ENCODE data around the gene LARGE1.

Gene LARGE1

DNA sequence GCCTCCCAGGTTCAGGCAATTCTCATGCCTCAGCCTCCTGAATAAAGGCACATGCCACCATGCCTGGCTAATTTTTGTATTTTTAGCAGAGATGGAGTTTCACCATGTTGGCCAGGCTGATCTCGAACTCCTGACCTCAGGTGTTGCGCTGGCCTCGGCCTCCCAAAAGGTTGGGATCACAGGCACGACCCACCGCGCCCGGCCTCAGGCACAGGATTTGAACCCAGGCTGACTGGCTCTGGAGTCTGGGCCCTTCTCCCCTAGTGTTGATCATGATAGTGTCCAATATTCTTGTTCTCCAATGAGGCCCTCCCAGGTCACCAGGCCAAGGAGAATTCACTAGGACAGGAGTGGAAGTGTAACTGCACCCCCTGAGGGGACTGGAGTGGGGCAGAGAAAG lies 401.9 kb downstream of the LARGE1 start:
- DNase-seq = no peak

DNA sequence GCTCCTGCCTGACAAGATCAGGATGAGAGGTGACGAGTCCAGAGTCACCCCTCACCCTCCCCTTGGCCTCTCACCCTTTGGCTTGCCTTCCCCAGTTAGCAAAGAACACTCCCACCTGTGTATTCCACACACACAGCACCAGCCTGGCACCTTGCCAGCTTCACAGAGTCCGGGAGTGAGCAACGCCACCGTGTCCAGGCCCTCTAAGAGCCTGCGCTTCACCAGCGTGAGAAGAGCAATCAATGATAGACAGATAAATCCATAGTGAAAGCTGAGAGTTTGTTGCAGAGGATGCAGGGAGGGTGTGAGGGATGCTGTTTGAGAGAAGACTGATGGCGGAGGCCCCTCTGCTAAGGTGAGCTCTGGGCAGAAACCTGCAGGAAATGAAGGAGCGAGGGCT lies 404.5 kb downstream of the LARGE1 start:
- DNase-seq = no peak

DNA sequence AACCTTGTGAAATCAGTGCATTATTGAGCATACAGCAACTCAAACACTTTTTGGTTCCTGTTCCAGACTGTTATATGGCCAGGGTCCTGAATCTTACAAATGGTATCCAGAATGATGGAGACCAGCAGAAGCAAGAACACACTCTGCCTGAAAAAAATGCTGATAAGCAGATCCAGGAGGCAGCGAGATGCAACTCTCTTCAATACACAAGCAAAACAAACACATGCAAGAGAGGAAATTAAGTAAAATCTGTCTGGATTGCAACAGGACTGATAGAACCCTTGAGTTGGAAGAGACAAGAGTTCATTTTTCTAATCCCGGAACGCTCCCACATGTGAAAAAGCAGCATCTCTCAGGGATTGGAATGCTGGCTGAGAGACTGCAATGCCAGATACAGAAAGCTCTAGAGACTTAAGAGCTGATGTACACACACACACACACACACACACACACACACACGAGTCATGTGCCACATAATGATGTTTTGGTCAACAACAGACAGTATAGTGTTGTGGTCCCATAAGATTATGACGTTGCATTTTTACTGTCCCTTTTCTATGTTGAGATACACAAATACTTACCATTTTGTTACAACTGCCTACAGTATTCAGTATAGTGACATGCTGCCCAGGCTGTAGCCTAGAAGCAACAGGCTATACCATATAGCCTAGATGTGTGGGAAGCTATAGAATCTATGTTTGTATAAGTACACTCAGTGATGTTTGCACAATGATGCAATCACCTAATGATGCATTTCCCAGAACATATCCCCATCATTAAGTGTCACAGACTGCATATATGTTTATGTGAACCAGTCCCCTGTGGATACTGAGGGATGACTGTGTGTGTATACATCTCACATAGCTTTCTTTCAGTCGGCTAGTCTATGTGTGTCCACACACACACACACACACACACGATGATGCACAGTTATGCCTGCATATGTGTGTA lies 406.6 kb downstream of the LARGE1 start:
- DNase-seq = no peak

DNA sequence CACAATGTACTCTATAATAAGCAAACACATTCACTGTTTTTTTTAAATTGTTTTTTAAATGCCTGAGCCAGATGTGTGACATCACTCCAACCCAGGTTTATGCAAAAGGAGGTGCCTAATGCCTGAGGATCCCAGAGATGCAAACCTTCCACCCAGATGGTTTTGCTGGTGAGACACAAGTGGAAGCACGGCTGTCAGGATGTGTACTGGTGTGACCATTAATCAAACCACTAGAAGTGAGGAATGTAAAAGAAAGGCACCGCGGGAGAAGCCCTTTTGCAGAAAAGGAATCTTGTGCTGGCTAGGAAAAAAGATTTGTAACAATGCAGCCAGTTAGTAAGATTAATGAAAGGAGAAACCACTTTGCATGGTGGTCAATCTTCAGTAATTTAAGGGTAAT lies 407.4 kb downstream of the LARGE1 start:
- DNase-seq = no peak

DNA sequence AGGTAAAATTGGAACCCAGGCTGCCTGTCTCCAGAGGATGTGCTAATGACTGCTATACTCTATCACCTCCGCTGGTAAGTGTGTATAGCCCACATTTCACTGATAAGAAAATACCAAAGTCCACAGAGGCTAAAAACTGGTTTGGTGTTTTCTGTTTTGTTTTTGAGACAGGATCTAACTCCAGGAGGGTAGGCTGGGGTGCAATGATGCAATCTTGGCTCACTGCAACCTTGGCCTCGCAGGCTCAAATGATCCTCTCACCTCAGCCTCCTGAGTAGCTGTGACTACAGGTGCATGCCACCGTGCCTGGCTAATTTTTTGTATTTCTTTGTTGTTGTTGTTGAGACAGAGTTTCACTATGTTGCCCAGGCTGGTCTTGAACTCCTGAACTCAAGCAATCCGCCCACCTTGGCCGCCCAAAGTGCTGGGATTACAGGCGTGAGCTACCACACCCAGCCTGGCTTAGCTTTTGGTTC lies 409.8 kb downstream of the LARGE1 start:
- DNase-seq = no peak

DNA sequence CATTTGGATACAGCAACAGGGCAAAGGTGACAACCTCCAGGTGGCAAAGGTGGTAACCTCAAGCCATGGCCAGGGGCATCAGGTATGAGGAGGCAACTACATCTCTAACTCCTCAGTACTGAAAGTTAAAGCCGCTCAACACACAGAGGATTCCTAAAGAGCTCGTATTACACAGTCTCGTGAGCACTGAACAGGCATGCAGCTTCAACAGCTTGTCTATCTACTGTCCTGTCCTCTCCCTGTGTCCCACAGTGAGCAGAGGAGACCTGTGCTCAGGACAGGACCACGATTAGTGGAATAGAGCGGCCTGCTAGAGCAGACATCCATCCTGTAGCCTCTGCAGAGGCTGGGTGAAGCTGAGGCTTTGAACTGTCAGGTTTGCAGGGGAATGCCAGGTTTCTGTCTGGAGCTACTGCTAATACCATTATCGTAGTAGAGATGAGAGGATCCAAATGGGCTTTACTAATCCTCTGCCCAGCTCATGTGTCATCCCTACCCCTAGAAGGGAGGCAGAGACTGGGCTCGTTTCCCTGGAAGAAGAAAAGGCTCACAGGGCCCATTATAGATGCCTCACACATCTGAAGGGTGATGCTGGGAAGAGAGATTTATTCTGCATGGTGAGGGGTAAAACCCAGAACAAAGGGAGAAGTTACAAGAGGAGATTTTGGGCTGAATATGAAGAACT lies 415.2 kb downstream of the LARGE1 start:
- no peak for DNase-seq

DNA sequence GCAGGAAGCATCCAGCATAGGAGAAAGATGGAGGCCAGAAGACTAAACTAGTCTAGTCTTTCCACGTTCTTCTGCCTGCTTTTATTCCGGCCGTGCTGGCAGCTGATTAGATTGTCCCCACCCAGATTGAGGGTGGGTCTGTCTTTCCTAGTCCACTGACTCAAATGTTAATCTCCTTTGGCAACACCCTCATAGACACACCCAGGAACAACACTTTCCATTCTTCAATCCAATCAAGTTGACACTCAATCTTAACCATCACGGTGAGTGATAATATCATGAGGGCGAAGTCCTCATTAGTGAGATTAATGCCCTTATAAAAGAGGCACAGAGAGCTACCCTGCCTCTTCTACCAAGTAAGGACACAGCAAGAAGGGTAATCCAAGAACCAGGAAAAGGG lies 424.2 kb downstream of the LARGE1 start:
- DNase-seq = no peak

DNA sequence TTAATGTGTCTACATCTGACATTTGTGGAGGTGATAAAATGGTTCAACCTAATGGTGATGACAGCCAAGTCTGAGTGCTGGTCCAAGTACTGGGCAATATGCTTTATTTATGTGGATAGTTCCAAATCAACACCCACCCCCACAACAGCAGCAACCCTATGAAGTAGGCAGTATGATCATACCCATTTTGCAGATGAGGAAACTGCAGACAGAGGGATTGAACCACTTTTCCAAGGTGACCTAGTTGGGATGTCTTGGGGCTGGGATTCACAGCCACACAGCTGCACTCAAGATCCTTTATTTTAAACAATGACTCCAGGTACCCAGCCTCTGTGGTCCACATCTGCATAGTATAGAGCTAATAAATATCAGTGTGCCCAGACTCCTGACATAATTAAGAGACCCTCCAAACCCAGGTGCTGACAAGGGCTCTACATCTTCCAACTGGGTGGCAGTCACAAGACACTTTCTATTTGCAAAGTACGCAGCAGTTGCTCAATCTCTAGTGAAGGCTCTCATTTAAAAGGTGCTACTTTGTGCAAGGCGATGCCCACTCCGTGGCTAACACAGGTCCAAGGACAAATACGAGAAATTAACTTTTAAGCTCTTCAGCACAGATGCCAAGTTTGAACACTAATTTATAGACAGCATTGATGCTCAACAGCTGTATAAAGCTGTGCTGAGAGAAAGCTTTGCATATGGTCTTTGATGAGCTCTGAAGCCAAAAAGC lies 426.6 kb downstream of the LARGE1 start:
- no peak for DNase-seq

DNA sequence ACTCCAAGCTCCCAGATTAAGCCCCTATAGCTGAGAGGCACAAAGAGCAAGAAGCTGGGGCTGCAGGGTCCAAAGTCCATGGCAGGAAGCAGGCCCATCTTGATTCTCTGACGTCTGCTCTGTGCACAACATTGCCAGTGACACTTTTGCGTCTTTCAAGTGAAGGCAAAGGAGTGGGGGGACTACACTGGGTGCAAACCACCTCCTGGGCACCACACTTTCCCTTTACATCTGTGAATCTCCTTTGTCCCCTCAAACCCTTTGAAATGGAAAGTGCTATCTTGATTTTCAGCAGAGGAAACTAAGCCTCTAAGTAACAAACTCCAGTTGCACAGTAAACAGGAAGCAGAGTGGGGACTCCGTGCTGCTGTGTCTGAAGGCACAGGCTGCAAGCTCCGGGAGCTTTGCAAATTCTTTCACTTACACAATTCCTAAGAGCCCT lies 428.0 kb downstream of the LARGE1 start:
- DNase-seq = no peak

DNA sequence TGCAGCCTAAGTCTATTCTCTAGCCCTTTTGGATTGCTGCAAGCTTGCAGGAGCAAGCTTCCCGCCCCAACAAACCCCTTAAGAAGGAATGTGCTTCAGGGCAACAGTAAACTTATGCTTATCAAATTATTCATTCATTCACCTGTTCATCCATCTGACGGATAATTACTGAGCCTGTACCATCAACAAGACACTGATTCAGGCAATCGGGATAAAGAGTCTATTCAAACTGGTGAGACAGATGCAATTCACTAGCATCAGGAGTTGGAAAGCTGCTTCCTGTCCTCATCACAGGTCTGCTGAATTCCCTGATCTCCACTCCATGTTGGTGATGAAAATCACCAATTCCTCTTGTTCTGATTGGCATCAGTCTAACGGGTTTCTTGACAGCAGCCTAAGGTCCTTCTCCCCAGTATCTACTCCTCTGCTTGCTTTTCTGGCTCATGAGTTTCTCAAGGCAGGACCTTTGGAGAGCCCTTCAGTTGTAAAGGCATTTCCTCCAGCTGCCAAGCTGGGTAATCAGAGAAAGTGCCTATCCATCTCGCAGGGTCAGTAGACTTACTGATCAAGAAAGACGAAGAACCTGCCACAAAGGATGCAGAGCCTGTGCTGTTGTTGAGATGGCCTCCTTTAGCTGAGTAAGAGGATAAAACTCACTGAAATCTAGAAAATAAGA lies 433.1 kb downstream of the LARGE1 start:
- no peak for DNase-seq

DNA sequence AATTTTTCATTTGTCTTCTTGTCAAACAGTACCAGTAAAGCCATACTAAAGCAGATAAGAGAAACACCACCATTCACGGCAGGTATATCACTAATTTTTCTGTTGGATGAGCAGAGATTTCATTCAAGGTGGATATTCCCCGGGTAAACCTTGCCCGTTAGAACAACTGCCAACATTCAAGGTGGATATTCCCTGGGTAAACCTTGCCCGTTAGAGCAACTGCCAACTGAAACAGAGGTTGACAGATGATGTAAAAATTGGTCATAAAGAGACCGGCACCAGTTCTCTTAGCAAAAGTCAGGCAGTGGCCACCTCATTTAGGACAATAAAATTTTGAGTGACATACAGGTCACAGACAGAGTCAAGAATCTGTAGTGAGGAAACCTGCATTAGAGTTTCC lies 438.7 kb downstream of the LARGE1 start:
- no peak for DNase-seq

DNA sequence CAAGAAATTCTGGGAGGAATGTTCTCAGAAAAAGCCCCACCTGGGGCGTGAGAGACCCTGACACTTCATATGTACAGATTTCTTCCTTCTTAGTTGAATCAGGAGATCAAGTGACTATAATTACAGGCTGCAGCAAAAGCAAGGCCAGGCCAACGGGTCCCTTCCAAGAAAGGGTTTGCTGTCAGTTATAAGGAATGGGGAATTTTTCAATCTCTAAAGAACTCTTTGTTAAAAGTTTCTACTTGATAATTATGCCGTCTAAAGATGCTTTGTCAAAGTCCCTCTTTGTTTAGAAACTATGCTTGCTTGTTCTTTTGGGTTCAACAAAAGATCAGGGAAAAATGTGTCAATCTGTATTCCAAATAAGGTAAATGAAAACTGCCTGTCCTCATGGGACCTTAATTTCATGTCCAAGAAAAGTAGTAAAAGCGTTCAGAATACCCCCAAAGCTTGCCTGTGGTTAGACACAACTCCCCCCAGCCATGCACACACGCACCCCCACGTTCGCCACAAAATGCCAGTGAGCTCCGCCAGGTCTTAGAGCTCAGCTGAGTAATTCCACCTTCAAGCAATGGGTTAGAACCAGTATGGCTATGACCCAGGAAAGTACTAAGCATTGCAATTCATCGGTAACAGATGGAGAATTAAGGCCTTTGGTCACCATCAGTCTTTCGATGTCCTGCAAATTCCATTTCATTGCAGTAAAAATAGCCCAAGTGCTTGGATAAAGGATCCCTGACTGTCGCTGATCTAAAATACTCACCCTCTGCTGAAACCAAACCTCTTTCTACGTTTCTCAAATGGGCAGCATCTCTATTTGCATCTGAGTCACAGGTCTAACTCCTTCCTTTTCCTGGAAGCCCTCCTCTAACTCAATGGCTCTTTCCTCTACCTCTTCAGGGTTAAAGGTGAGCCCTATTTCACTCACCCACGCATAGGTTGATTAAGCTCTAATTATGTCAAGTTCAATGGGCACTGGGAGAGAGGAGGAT lies 442.9 kb downstream of the LARGE1 start:
- DNase-seq = no peak

DNA sequence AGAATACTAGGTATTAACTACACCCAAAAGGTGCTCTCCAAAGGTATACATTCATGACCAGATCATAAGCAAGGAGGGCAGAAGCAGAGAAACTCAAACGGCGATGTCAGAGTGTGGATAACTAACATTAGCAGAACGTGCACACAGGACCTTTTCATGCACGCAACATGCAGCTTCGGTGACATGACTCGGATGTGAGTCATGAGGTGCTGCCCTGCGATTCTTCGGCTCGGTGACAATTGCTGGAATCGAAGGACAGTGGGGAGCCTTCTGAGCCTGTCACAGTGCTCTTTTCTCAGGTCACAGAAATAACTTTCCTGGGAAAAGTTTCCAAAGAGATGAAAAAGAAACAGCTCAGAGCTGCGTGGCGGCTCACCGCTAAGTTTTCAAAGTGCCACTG lies 443.6 kb downstream of the LARGE1 start:
- no peak for DNase-seq

DNA sequence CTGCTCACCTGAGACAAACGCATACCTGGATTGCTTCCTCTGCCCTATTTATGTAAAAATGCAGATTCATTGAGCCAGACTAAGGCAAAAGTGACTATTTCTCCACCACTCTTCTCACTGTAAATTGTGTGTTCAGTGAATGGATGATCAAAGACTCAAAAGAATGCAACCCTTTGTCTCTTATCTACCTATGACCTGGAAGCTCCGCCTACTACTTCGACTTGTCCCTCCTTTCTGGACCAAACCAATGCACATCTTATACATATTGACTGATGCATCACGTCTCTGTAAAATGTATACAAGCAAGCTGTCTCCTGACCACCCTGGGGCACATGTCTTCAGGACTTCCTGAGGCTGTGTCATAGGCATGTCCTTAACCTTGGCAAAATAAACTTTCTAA lies 444.1 kb downstream of the LARGE1 start:
- no peak for DNase-seq

DNA sequence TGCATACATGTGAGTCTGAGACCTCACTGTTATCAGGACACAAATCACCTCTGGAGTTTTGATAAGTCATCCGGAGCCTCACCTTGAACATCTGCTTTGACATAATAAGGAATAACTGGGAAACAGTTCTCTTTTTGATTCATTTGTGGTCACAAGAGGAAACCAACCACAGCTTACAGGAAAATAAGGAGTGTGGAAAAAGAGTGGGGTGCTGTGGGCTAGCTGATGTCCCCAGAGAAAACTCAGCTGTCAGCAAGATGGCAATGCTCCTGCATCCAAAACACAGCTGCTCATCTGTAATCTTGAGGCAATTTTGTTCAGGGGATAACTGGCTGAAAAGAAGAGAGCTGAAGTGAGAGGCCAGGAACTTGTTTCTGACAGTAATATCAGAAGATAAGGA lies 445.7 kb downstream of the LARGE1 start:
- DNase-seq = no peak

DNA sequence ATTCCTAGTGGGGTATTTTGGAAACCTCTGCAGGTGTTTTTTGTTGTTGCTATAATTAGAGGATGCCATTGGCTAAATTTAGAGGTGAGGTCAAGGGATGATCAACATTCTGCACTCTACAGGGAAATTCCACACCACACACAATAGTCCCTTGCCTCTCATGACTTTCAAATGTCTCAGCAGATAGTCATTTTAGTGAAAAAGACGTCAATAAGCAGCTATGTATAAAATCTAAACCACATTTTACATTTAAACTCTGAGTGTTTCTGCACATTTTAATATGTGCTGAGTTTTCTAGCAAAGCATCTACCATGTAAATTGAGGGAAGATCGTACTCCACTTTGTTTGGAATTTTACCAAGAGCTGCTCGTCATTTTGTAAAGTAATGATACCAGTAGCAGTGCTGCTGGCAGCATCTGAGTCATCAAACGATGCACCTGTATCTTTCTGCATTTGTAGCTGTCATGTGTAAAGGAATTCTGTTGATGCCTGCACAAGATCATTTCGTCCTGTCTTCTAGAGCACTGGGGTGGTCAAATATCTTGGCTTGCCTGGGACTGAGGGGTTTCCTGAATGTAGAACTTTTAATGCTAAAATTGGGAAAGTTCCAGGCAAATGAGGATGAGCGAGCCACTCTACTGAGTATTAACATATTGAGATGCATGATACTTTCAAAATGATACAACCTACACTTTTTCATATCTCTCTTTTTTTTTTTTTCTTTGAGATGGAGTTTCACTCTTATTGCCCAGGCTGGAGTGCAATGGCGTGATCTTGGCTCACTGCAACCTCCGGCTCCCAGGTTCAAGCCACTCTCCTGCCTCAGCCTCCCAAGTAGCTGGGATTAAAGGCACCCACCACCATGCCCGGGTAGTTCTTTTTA lies 447.6 kb downstream of the LARGE1 start:
- no peak for DNase-seq

DNA sequence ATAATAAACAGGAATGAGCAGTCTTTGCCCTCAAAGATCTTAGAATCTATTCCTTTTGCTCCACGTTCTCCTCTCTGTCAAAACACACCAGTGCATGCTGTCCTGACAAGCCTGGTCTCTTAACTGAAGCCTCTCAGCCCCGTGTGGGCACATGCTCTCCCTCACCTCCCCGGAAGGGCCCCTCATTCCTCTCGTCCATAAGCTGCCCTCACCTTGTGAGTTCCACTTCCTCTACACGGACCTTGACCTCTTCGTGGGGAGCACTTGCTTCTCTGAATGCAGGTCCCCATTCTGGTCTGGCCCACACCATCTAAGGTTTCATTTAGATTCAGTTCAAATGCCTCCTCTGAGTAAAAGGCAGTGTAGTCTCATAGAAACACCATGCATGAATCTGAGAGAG lies 449.8 kb downstream of the LARGE1 start:
- no peak for DNase-seq

DNA sequence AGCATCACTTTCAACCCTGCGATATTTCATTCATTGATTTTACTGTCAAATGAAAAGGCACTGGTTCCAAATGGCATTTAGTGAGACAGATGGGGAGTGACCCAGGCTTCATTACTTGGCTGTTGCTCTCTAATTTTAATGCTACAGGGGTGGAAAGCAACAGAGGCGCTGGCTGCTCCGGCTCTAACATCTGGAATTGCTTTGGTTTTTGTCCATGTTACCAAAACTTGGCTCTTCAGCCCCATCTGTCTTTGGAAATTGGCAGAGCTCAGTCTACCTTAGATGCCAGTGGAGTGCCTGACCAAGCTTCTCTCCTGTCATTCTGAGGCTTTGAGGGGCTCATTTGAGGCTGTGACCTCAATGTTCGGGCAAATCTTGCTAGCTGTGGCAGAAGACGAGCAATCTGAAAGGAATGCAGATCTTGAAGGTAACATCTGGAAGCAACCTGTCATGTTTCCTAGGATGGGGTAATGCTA lies 452.6 kb downstream of the LARGE1 start:
- no peak for DNase-seq

DNA sequence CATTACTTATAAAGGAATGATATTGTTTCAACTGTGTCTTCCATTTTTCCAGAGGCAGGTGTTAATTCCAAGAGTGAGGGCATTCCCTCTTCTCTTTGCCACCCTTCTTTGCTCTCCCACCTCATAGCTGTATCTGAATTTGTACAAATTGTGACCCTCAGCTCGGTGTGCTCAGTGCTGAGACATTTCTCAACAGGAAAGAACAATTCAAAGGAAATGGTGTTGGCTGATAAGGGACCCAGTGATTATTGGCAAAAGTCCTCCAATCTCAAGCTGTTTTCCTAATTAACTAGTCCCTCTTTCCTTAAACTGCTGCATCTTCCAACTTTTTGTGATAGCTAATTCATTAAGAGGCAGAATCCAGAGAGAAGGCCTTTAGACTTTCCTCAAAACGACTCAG lies 453.2 kb downstream of the LARGE1 start:
- no peak for DNase-seq

DNA sequence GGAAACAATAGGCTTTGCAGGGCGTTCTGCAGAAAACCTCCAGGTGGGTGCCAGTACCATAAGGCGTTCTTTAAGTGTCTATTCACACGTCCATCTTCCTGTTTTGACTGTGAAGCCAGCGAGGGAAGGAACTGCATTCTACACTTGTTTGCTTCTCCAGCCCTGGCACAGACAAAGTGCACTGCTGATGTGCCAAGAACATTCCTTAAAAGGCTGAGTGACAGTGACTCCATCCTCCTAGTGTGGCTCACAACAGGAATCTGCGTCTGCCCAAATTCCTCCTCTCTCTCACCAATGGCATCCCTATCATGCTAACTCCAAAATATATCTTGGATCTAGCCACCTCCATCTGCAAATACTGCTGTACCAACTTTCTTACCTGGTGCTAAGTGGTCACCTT lies 454.7 kb downstream of the LARGE1 start:
- no peak for DNase-seq

All from activated CD4-positive, alpha-beta T cell treated with anti-CD3 and anti-CD28 coated beads, Interleukin-2, amount 50 U/mL, for 1 hour (primary cell).